Transverse colon (tissue), 4 donors: ENCODE measurements around the gene OBI1.

ENCODE experiments used
- POLR2A ChIP-seq: fragments of 450-650 bp; IDR thresholded peaks from one replicate; pipeline ENCODE4 v1.6.1; 2016; ENCODE audit warnings: antibody characterized with exemption, mild to moderate bottlenecking, moderate library complexity
- POLR2AphosphoS5 ChIP-seq, 3 donors: sonication (generic); formaldehyde crosslinking; IDR thresholded peaks; one replicate each; pipeline ENCODE4 v1.6.1; 2016; ENCODE audit warnings: antibody characterized with exemption in 3 of 3
- TF ChIP-seq, protein P1 (sequence below), 5 experiments: fragments of 200-600 bp in 3 of 5; fragments of 450-650 bp in 2 of 5; sonication (generic) in 3 of 5; IDR thresholded peaks; 1 replicate in 2 of 5; 2 replicates in 3 of 5; pipeline ENCODE4 v1.5.1; 2016 to 2017; ENCODE audit warnings: antibody characterized with exemption in 5 of 5, inconsistent platforms in 3 of 5, mild to moderate bottlenecking in 2 of 5, moderate library complexity in 1 of 5

GRCh38 chr13:78608688-78609463 is 50.1 kb downstream of the OBI1 start:
- no peak for TF ChIP-seq POLR2A
- TF ChIP-seq, protein P1, sequence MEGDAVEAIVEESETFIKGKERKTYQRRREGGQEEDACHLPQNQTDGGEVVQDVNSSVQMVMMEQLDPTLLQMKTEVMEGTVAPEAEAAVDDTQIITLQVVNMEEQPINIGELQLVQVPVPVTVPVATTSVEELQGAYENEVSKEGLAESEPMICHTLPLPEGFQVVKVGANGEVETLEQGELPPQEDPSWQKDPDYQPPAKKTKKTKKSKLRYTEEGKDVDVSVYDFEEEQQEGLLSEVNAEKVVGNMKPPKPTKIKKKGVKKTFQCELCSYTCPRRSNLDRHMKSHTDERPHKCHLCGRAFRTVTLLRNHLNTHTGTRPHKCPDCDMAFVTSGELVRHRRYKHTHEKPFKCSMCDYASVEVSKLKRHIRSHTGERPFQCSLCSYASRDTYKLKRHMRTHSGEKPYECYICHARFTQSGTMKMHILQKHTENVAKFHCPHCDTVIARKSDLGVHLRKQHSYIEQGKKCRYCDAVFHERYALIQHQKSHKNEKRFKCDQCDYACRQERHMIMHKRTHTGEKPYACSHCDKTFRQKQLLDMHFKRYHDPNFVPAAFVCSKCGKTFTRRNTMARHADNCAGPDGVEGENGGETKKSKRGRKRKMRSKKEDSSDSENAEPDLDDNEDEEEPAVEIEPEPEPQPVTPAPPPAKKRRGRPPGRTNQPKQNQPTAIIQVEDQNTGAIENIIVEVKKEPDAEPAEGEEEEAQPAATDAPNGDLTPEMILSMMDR (IDR thresholded peaks at IDR 0.05): no peak
- peak in 1 of 3 donors; percentile 11 for TF ChIP-seq POLR2AphosphoS5 (IDR thresholded peaks at IDR 0.05)
